GM12878 (cell line): ENCODE results near the gene CEP250. TPM values are rescaled to one million over a fixed set of nuclear protein-coding genes. Genes with fewer than 3 reads are reported as not detected.

ENCODE experiments used
- ASH2L ChIP-seq: fragments of 300-600, 200-600 bp; sonication (generic); IDR thresholded peaks from 2 replicates; pipeline ENCODE4 v1.6.1; 2017; ENCODE audit warnings: low read depth, mild to moderate bottlenecking, borderline replicate concordance
- EP300 ChIP-seq, 2 experiments: fragments of 150-350 bp in 1 of 2; IDR thresholded peaks; 2 replicates each; pipeline ENCODE4 v1.6.1; 2011 to 2012; ENCODE audit warnings: low read depth in 2 of 2, low read length in 2 of 2, borderline replicate concordance in 1 of 2, improper control_type of control experiment in 1 of 2, inconsistent platforms in 1 of 2; ENCODE audit not compliant: control insufficient read depth in 1 of 2
- EZH2 ChIP-seq: IDR thresholded peaks from 2 replicates; pipeline ENCODE4 v1.6.1; 2012; ENCODE audit warnings: low read depth, mild to moderate bottlenecking, control low read depth, inconsistent platforms, low read length, borderline replicate concordance; ENCODE audit not compliant: control insufficient read depth
- HDAC6 ChIP-seq: fragments of 200-600 bp; sonication (generic); IDR thresholded peaks from one replicate; pipeline ENCODE4 v1.8.0; 2017; ENCODE audit warnings: antibody characterized with exemption; ENCODE audit not compliant: unreplicated experiment
- MEF2A ChIP-seq: IDR thresholded peaks from 2 replicates; pipeline ENCODE4 v1.6.1; 2011; ENCODE audit warnings: low read depth, mild to moderate bottlenecking, low read length, moderate library complexity; ENCODE audit not compliant: insufficient read depth
- NFIC ChIP-seq: IDR thresholded peaks from 2 replicates; pipeline ENCODE4 v1.6.1; 2012; ENCODE audit warnings: low read depth, mild to moderate bottlenecking, inconsistent platforms, low read length, moderate library complexity
- NR2C2 ChIP-seq: IDR thresholded peaks from 2 replicates; pipeline ENCODE4 v1.6.1; 2011; ENCODE audit warnings: borderline replicate concordance, low read depth; ENCODE audit not compliant: control insufficient read depth, insufficient read length
- ZBTB40 ChIP-seq: fragments of 450-650 bp; IDR thresholded peaks from 2 replicates; pipeline ENCODE4 v1.6.1; 2016; ENCODE audit warnings: mild to moderate bottlenecking, moderate library complexity, borderline replicate concordance
- ZNF622 ChIP-seq: fragments of 450-650 bp; IDR thresholded peaks from 2 replicates; pipeline ENCODE4 v1.6.1; 2017; ENCODE audit warnings: mild to moderate bottlenecking, inconsistent platforms
- polyA plus RNA-seq, 11 experiments: library from polyadenylated mRNA; depleted of rRNA in 4 of 11; unstranded in 6 of 11; stranded (reverse) in 5 of 11; fragments of >200 nt; fragmentation: Nextera tagmentation in 4 of 11; fragmentation: Illumina TruSeq in 1 of 11; extraction: Ambion mirVana in 4 of 11; extraction: Trizol in 1 of 11; gene quantifications; 1 replicate in 1 of 11; 2 replicates in 10 of 11; pipeline versions ENCODE4 v1.2.1 to v1.2.3, GENCODE V29; 2011 to 2016; ENCODE audit warnings: inconsistent platforms in 2 of 11, missing spikeins in 2 of 11, low read depth in 1 of 11
- total RNA-seq, 4 experiments: library from RNA; depleted of rRNA in 3 of 4; stranded (reverse); fragments of >200 nt in 3 of 4; fragmentation: Illumina TruSeq in 1 of 4; extraction: Trizol in 1 of 4; gene quantifications; 2 replicates each; pipeline versions ENCODE4 v1.2.1 to v1.2.3, GENCODE V29; 2013 to 2021

The CEP250 gene
- total and polyA plus RNA-seq, 10 of the 15 experiments (the other 5 are each of a cell fraction or from before 2014, with no cell fraction given) = 2.4 to 41.6 (median 25.7) TPM

GRCh38 chr20:35506179-35506578, 50.8 kb downstream of the CEP250 start (continued):
- no peak for TF ChIP-seq EP300 (IDR thresholded peaks at IDR 0.05; ENCODE audit: borderline replicate concordance in 1 of 2, control insufficient read depth in 1 of 2, low read depth in 2 of 2, low read length in 2 of 2)
- TF ChIP-seq HDAC6 = no peak
- no peak for TF ChIP-seq EZH2
- no peak for TF ChIP-seq ZNF622
- no peak for TF ChIP-seq ASH2L
- no peak for TF ChIP-seq NFIC
- no peak for TF ChIP-seq NR2C2
- TF ChIP-seq MEF2A = no peak
- no peak for TF ChIP-seq ZBTB40
